ENCODE measurements around the gene NFE2L1.
"Not testable (repeated sequence)": the region's sequence is repeated elsewhere in the genome, so short reads cannot be mapped to it uniquely, and the experiment has no call there.

Gene NFE2L1

DNA sequence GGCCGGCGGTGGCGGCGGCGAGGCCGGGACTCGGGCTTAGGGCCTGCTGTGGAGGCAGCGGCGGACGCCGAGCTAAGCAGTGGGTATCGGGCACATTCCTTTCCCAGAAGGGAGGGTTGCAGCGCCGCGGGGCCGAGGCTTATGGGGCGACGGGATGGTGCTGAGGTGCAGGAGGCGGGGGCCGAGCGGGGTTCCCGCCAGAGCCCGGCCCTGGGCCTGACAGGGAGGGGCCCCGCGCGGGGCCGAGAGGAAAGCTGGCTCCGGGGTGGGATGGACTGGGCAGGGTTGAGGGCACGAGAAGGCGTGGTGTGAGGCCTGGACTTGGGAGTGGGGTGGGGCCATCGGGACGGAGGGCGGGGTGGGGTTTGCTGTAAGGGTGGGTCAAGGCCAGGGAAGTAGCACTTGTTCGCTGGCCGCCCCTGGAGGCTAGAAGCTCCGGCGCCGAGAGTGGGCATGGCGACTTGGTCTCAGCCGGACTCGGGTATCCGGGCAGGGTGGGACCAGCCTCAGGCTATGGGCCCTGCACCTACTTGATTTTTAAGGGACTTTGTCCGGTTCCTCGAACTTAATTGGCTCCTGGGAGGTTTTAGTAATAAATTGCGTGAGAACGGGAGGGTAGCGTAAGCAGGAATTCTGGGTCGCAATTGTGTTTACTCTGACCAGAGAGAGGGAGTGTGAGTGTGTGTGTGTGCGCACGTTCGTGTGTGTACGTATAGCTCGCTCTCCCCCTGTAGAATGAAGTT lies 396 bp downstream of the NFE2L1 start:
- DNase-seq = peak; percentile 92

DNA sequence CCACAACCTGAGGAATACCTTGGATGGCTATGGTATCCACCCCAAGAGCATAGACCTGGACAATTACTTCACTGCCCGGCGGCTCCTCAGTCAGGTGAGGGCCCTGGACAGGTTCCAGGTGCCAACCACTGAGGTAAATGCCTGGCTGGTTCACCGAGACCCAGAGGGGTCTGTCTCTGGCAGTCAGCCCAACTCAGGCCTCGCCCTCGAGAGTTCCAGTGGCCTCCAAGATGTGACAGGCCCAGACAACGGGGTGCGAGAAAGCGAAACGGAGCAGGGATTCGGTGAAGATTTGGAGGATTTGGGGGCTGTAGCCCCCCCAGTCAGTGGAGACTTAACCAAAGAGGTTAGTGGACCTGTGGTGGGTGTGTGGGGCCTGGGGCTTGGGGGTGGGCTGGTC lies 3.1 kb downstream of the NFE2L1 start:
- DNase-seq = no peak

DNA sequence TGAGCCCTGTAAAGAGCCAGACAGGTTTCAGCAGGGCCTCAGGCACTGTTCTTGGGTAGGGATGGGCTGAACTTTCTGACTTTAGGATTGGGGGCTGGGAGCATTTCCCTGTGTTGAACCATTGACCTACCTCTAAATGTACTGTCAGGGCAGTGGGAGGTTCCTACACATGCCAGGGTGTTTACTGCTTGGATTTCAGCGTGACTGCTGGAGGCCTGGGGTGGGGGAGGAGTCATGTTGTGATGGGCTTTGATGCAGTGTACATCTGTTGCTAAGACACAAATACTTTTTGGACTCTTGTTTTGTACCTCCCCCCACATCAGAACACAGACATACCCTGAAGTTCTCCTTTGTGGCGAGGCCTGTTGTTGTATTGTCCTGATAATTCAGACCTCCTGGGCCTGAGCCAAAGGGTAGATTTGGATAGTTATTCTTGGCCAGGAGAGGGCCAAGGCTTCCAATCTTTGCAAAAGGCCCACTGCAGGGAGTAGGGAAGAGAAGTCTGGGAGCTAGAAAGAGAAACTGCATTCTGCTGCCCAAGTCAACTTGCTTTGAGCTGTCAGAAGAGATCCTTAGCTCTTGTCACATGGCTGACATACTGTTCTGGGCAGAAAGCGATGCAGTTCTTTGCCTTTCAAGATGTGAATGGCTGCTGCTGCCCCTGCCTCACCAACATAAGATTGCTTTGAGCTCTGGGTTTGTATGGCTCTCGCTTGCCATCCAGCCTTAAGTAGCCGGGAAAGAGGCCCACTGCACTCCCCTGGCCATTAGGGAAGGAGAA lies 3.7 kb downstream of the NFE2L1 start:
- no peak for DNase-seq

DNA sequence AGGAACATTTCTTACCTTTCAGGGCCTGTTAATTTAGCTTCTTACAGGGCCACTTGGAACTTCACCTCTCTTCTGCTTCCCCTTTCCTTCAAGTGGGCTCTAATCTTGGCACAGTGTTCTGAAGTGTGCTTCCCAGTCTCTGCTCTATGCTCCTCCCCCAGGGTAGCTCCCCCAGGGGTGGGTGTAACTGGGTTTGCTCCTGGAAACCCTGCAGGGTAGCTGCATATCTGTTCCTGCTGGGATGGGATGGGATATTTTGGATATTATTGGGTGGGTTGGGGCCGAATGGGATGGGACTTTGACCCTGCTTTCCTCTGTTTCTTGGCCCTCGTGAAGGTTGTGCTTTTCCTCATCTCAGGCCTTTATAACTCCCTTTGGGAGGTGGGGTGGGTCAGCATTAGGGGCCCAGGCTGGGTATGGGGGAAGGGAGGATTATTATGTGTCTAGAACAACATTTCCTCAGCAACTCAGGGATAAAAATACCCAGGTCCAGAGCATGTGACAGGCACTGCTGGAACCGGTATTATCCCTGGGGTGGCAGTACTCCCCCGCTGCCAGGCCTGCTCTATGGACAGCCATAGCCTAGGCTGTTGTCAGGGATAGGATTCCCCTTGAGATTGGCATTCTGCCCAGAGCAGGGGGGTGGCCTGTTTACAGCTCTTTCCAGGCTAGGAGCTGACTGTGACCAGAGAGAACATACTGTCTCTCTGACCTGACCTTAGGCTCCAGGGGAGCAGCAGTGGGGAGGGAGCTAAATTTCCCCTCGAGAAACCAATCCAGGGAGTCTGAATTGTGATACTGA lies 5.0 kb downstream of the NFE2L1 start:
- peak; percentile 27 for DNase-seq

DNA sequence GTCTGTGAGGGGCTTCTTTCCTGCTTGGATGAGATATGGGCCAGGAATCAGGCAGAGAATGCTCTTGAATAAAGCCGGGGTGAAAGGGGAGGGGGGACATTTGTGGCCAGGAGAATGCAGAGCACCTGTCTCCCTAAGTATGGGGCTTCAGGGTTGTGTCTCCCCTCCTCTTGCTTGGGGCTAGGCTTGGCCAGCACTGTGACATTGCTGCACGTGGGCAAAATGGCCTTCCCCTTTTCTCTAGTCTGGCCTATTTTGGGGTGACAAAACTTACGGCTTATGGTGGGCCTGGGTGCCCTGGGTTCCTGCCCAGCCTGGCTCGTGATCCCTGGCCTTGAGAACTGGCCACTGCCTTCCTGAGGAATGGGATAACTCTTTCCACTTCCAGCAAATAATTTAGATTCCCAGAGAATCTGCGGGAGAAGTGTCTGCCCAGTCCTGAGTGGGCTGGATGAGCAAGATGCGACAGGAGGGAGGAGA lies 5.6 kb downstream of the NFE2L1 start:
- DNase-seq = no peak

DNA sequence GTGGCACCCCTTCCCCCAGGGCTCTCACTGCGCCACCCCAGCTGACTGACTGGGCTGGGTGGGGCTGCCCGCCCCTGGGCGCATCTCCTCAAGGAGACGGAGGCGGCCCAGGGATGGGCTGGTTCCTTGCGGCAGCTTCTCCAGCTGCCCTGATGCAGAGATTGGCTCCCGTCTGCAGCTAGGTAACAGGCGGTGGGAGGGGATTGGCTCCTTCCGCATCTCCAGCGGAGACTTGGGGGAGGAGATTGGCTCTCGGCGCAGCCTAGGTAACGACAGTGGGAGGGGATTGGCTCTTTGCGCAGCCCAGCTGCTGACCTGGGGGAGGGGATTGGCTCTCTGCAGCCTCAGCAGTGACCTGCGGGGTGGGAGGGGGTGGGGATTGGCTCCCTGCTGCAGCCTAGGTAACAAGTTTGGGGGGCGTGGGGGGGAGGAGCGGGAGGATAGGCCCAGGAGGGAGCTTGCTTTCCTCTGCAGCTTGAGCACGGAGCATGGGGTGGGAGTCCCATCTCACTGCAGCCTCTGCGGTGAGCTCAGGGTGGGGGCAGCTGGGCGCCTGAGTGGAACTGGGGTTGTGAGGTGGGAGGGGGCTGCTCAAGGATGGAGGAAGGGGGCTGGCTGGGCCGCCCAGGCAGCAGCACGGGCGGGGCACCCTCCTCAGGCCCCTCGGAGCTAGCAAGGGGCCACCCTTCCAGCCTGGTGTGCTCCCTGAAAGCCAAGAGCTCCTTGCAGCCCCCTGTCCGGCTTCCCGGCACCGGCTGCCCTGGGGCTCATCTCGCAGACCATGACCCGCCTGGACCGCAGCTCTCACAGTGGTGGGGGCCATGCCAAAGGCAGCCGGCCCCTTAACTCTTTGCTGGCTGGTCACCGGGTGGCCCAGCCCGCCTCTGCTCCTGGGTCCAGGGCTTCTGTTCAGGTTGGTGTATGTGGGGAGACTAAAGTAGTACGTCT lies 6.4 kb downstream of the NFE2L1 start:
- no peak for DNase-seq

DNA sequence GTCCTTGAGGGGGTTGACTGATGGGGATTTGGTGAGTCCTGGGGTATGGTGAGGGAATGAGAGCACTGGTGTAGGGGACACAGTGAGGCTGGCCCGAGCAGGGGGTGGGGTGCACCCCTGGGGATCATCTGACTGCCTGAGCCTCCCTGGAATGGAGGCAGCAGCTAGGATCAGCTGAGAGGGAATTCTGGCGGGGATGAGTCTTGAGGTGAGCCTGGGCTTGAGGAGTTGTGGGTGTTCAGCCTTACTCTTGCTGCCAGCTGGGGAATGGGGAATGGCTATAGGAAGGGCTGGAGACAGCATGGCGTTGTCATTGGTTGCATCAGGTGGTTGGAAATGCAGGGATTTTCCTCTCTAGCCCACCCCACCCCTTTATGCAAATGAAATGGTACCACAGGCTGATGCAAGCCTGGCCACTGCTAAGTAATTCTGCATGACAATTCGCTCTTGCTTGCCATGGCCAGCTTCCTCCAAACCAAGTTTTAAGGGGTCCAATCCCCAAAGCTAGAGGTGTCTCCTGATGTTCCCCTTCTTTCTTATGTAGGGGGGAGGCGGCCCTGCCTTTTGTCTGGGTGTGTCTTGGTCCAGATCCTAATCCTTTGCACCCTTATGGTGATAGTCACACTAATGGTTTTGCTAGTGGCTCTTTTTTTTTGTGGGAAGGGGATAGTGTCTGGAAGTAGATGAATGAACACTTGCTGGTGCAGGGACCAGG lies 7.5 kb downstream of the NFE2L1 start:
- no peak for DNase-seq

DNA sequence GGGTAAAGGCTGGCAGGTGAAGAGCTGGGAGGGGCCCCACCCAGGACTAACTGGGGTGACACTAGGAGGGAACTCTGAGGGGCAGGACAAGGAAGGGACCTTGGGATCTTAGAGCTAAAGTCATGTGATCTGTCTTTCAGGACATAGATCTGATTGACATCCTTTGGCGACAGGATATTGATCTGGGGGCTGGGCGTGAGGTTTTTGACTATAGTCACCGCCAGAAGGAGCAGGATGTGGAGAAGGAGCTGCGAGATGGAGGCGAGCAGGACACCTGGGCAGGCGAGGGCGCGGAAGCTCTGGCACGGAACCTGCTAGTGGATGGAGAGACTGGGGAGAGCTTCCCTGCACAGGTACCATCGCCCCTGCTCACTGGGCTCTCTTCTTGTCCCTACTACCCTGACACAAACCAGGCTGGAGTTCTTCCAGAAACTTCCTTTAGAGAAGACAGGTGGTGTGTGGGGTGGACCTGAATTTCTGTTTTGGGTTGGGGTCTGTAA lies 8.1 kb downstream of the NFE2L1 start:
- no peak for DNase-seq

DNA sequence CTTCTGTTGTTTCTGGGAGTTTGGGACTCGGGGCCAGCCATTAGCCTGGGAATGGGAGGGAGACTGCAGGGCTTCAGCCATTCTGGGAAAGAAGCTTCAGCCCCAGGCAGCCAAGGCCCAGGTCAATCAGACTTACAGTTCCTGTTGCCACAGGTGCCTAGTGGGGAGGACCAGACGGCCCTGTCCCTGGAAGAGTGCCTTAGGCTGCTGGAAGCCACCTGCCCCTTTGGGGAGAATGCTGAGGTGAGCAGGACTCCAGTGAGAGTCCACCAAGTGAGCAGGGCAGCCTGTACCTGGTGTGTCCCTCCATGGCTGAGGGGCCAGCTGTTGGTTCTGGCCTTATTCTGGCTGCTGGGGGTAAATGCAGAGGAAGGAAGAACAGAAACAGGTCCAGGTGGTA lies 8.7 kb downstream of the NFE2L1 start:
- no peak for DNase-seq

DNA sequence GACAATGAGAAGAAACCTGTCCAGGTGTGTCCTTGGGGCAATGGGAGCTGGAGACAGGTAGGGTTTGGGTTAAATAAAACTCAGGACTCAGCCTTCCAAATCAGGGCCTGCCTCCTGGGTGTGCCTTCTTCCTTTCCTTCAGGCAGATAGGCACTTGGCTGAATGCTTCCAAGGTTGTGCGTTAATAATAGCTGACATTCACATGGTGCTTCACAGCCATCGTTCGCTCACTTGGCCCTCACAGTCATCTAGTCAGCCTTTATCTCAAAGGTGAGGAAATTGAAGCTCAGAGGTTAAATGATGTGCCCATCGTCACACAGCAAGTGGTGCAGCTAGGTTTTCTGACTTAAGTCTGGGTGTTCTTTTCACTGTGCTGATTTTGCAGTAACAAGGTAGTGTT lies 9.5 kb downstream of the NFE2L1 start:
- no peak for DNase-seq

DNA sequence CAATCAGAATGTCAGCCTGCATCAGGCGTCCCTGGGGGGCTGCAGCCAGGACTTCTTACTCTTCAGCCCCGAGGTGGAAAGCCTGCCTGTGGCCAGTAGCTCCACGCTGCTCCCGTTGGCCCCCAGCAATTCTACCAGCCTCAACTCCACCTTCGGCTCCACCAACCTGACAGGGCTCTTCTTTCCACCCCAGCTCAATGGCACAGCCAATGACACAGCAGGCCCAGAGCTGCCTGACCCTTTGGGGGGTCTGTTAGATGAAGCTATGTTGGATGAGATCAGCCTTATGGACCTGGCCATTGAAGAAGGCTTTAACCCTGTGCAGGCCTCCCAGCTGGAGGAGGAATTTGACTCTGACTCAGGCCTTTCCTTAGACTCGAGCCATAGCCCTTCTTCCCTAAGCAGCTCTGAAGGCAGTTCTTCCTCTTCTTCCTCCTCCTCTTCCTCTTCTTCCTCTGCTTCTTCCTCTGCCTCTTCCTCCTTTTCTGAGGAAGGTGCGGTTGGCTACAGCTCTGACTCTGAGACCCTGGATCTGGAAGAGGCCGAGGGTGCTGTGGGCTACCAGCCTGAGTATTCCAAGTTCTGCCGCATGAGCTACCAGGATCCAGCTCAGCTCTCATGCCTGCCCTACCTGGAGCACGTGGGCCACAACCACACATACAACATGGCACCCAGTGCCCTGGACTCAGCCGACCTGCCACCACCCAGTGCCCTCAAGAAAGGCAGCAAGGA lies 10.4 kb downstream of the NFE2L1 start:
- DNase-seq = no peak

DNA sequence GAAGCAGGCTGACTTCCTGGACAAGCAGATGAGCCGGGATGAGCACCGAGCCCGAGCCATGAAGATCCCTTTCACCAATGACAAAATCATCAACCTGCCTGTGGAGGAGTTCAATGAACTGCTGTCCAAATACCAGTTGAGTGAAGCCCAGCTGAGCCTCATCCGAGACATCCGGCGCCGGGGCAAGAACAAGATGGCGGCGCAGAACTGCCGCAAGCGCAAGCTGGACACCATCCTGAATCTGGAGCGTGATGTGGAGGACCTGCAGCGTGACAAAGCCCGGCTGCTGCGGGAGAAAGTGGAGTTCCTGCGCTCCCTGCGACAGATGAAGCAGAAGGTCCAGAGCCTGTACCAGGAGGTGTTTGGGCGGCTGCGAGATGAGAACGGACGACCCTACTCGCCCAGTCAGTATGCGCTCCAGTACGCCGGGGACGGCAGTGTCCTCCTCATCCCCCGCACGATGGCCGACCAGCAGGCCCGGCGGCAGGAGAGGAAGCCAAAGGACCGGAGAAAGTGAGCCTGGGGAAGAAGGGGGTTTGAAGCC lies 11.0 kb downstream of the NFE2L1 start:
- DNase-seq = no peak

DNA sequence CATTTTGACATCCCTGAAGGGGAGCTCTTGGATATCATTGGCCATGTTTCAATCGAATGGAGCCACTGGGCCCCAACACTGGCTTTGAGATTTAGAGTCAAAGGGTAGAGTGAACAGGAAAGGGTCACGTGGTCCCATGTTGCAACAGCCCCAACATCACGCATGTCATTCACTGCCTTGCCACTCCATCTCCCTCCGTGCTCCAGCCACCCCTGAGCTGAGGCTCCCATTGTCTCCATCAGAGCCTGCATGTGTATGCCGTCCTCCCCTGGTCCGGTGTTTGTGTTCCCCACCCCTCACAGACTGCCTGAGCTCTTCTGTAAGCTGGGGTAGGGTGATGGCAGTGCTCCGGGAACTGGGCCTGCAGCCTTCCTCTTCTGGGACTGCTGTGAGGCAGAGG lies 12.1 kb downstream of the NFE2L1 start:
- no peak for DNase-seq

DNA sequence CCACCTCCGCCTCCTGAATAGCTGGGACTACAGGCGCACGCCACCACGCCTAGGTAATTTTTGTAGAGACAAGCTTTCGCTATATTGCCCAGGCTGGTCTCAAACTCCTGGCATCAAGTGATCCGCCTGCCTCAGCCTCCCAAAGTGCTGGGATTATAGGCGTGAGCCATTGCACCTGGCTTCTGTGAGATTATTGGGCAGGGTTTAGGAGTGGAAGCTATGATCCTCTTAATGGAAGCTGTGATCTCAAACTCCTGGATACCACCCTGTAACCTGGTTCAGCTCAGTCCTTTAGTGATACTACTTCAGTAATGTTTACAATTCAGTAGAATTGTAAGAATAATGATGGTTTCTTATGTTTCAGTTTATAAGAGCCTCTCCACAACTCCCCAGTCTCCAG lies 14.1 kb downstream of the NFE2L1 start:
- DNase-seq = no peak

DNA sequence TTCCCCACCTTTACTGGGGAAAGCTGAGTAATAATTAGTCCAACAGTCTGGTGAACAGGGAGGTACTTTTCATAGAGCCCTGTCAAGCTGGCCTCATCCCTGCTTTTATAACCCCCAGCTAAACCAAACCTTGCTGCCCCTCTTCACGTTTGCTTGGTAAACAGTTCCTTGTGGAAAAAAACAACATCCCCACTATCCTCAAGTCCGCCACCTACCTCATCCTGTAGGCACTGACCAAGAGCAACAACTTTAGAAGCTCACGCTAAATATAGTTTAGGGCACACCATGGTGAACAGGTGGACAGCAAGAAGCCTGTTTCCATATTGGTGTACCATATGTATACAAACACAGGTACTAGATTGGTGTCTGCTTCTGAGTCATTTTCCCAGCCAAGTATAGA lies 16.5 kb downstream of the NFE2L1 start:
- no peak for DNase-seq

DNA sequence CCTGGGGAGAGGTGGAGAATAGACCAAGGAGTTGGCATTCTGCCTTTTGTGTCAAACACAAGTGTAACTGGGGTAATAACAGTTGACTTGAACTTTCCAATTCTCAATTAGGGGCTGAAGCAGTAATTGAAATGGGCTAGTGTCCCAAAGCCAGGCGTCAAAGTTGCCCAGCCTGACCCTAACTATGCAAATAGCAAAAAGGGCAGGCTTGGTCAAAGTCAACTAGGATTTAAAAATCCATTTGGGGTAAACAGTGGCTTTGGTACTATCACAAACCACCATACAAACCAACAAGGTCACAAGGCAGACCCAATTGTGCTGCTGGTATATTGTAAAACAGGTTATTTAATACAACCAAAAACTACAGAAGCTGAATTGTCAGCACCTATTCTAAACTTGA lies 18.0 kb downstream of the NFE2L1 start:
- no peak for DNase-seq

DNA sequence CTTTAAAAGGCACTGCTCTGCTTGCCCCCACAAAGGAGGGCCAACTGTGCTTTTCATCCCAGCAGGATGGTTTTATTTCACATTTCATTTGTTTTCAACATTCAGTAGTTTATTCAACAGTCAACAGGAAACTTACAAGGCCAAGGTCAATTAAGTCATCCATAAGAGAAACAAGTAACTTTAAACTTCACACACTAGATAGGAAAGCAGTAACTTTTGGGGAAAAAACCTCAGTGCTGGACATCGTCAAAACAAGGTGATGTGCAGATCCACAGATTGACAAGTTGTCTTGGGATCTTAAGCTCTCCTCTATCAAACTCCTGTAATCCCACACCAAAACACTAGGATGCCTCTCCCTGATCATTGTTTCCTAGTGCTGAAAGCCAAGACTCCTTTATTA lies 18.5 kb downstream of the NFE2L1 start:
- DNase-seq = no peak

DNA sequence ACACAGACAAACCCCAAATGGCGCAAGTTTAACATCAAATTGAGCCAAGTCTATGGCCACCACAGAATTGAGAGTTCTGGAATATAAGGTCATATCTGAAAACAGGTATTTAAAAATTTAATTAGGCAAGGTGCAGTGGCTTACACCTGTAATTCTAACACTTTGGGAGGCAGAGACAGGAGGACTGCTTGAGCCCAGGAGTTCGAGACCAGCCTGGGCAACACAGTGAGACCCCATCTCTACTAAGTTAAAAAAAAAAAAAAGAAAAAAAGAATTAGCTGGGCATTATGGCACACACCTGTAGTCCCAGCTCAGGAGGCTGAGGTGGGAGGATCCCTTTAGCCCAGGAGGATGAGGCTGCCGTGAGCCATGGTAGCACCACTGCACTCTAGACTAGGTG lies 19.1 kb downstream of the NFE2L1 start:
- DNase-seq = no peak

DNA sequence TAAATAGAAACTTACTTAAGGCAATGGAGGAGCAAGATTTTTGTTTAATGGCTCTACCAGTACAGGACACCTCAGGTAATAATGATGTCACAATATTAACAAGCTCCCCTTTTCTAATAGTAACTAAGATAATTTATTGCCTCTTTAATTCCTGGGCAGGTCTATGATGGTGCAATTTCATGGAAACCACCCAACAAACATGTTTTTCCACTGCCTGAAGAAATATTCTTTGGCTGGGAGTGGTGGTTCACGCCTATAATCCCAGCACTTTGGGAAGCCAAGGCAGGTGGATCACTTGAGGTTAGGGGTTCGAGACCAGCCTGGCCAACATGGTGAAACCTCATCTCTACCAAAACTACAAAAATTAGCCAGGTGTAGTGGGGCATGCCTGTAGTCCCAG lies 19.6 kb downstream of the NFE2L1 start:
- DNase-seq = not testable (repeated sequence)

DNA sequence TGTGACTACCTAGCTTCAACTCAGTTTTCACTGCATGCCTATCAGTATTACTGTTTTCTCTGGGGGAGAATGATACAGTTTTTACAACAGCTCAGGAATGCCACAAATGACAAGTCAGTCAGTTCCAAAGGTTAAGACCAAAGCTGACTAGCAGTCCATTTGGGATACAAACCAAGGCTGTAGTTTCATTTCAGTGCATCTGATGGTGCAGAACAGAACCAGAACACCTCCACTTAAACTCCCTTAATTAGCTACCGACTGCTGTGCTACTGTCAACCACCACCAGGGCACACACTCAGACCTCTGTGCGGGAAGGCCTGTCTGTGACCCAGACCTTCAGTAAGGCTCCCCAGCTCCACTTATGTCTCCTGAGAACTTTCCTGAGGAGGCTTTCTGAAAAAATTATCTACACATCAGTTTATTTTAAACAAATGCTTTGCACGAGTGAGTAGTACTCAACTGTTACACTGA lies 20.4 kb downstream of the NFE2L1 start:
- no peak for DNase-seq

Measured in T1000 (cell line).